M059J (cell line): ENCODE results near the gene SPCS1. TPM values are rescaled to one million over a fixed set of nuclear protein-coding genes. Genes with fewer than 3 reads are reported as not detected.

ENCODE experiments used
- DNase-seq: peaks from one replicate; pipeline ENCODE4 v3.0.0-alpha.2; 2012; ENCODE audit warnings: low read depth
- total RNA-seq: library from RNA; depleted of rRNA; stranded (reverse); fragments of >200 nt; shearing (Covaris generic); gene quantifications from 2 replicates; pipeline ENCODE4 v1.2.3, GENCODE V29; 2014; rRNA removed

The SPCS1 gene
- total RNA-seq, 1 experiment from 2014 or later, result 186 TPM

- no peak for DNase-seq
These were observed 24.8 kb downstream of the SPCS1 start for GRCh38 chr3:52730681-52731080.

DNA sequence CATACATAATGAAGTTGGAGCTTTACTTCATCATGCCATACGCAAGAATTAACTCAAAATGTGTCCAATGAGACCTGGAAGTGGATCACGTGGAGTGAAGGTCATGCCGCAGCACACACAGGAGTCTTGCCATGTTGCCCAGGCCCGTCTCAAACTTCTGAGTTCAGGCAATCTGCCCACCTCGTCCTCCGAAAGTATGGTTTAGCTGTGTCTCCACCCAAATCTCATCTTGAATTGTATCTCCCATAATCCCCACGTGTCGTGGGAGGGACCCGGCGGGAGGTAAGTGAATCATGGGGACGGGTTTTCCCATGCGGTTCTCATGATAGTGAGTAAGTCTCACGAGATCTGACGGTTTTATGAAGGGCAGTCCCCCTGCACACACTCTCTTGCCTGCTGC, 25.7 kb downstream of the SPCS1 start:
- no peak for DNase-seq

GRCh38 chr3:52733256-52733891, 27.5 kb downstream of the SPCS1 start:
- no peak for DNase-seq

DNA sequence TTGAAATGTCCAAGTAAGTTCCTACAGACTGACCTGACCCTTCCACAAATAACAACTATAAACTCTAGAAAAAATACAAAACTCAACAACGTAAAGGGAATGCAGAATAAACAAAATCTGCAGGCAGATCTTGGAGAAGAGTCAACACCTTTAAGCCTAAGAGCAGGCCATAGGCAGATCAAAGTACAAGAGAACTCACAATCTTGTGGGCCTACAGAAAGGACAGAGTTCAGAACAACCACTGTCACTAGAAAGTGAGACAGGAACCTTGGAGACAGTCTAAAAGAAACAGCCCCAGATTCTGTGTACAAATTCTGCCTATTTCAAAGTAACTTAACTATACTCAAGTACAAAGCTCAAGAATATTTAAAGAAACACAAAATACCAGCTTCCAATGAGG, 33.8 kb downstream of the SPCS1 start:
- no peak for DNase-seq

DNA sequence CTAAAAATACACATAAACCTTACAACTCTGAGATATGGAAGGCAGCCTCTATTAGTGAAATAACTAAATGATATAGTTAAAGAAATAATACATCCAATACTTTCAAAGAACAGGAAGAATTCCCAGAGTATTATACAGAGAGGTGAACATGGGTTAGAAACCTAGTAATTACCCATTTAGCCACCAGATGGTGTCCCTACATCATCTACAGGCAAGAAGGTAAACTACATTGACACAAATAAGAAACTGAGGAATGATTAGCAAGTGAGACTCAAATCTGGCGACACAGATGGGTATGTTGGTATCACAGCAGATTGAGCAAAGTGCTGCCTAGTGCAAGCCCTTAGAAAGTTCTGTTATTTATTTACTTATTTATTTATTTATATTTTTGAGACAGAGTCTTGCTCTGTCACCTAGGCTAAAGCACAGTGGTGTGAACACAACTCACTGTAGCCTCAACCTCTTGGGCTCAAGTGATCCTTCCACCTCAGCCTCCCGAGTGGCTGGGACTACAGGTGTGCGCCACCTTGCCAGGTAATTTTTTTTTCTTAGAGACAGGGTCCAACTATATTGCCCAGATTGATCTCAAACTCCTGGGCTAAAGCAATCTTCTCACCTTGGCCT, 36.6 kb downstream of the SPCS1 start:
- peak; percentile 26 for DNase-seq

DNA sequence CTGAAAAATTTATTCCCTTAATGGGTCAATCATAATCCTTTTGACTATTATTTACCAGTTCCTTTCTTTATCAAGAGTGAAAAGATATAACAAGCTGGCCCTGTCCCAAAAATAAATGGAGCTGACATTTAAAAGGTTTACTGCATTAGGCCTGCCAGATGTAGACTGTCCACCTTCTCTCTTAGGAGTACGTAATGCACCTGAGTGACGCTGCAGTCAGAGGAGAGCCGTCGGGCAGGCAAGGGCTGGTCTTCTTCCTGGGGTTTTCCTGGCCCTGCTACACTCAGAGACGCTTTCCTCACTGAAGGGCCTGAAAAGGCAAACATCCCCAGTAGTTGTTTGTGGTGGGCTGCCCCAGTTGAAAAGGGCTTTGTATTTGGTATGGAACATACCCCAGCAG, 37.2 kb downstream of the SPCS1 start:
- no peak for DNase-seq

DNA sequence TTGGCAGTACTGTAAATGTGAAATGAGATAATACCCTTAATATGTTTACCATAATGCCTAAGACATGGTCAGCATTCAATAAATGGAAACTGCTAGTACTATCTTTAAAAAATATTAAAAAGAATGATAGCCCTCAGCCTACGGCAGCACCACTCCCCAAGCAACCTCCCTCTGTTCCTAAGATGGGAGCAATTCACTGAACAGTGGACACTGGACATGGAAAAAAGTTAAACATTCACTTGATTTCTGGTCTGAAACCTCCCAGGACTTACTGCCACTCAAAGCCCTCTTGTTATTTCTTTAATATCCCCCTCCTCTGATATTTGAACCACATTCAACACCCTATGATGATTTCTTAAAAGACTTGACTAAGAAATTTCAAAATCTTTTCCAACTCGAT, 37.8 kb downstream of the SPCS1 start:
- no peak for DNase-seq

DNA sequence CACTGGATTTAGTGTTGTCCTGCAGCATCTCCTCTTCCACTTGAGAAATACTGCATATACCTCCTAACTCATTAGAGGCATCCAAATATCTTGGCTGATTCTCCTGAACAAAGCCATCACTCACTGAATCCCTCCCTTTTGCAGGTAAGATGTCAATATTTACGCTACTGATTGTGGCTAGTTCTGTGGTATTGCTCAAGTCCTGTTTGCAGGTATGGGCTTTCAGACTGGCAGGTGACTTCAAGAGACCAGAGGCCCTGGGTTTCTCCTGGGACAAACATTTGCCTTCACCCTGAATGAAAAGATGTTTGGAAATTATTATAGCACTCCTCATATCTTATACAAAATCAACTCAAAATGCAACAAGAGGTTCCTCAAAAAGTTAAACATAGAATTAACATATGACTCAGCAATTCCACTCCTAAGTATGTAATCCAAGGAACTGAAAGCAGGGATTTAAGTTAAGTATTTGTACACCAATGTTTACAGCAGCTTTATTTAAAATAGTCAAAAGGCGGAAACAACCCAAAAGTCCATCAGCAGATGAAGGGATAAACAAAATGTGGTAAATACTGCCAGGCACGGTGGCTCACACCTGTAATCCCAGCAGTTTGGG, 46.2 kb downstream of the SPCS1 start:
- no peak for DNase-seq

DNA sequence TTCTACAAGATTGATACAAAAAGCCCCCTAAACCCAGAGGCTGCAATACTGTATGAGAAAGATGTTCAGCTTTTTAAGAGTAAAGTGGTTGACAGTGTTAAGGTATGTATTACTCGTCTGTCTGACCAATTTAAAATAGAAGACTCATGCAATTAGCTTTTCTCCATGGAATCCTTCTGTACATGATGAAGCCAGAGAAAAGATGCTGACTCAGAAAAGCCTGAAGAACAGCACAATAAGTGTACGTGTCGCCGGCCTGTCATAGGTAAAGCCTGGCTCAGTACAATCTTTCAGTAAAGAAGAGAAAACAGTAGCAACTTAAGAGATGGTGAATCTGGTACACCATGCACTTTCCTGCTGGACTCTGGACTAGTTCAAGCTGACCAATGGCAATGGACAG, 48.5 kb downstream of the SPCS1 start:
- DNase-seq, result no peak

DNA sequence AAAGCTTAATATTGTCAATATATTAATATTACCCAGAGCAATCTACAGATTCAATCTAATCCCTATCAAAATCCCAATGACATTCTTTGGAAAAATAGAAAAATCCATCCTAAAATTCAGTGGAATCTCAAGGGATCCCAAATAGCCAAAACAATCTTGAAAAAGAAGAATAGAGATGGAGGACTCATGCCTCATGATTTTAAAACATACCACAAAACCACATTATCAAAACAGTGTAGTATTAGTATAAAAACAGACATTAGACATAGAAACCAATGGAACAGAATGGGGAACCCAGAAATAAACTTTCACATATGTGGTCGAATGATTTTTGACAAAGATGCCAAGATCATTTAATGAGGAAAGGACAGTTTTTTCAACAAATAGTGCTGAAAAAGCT, 50.2 kb downstream of the SPCS1 start:
- DNase-seq, result no peak

Other genes with a start within 250 kb of the SPCS1 start
- 0.05 TPM in 1 of 2 replicates, not detected in the other for gene STAB1, start 210.8 kb upstream of the SPCS1 start, total RNA-seq
- gene NT5DC2, start 172.2 kb upstream of the SPCS1 start, total RNA-seq, result 36.5 and 50.0 TPM in 2 replicates
- gene UQCC5, start 169.5 kb upstream of the SPCS1 start, total RNA-seq, result 0.62 and 2.6 TPM in 2 replicates
- 16.6 and 24.5 TPM in 2 replicates for gene PBRM1, start 20.2 kb upstream of the SPCS1 start, total RNA-seq
- gene GNL3, start 20.1 kb upstream of the SPCS1 start, total RNA-seq, result 85.4 and 114 TPM in 2 replicates
- 55.3 and 79.9 TPM in 2 replicates for gene GLT8D1, start 315 bp upstream of the SPCS1 start, total RNA-seq
- gene NEK4, start 64.8 kb downstream of the SPCS1 start, total RNA-seq, result 10.7 and 19.6 TPM in 2 replicates
- gene ITIH1, start 71.5 kb downstream of the SPCS1 start, total RNA-seq, result not detected in 2 replicates
- gene ITIH3, start 88.7 kb downstream of the SPCS1 start, total RNA-seq, result not detected in 2 replicates
- gene ITIH4, start 124.6 kb downstream of the SPCS1 start, total RNA-seq, result 0.02 TPM in 1 of 2 replicates, not detected in the other
- gene MUSTN1, start 128.9 kb downstream of the SPCS1 start, total RNA-seq, result 0.27 TPM in 1 of 2 replicates, not detected in the other
- gene STIMATE, start 191.4 kb downstream of the SPCS1 start, total RNA-seq, result 3.6 and 15.5 TPM in 2 replicates